Measurements from ENCODE around the gene MED15. TPM values are rescaled to one million over a fixed set of nuclear protein-coding genes. Genes with fewer than 3 reads are reported as not detected.
"Not testable (repeated sequence)": the region's sequence is repeated elsewhere in the genome, so short reads cannot be mapped to it uniquely, and the experiment has no call there.

The MED15 gene
- polyA plus RNA-seq, 1 donor = 52.4 TPM

DNA sequence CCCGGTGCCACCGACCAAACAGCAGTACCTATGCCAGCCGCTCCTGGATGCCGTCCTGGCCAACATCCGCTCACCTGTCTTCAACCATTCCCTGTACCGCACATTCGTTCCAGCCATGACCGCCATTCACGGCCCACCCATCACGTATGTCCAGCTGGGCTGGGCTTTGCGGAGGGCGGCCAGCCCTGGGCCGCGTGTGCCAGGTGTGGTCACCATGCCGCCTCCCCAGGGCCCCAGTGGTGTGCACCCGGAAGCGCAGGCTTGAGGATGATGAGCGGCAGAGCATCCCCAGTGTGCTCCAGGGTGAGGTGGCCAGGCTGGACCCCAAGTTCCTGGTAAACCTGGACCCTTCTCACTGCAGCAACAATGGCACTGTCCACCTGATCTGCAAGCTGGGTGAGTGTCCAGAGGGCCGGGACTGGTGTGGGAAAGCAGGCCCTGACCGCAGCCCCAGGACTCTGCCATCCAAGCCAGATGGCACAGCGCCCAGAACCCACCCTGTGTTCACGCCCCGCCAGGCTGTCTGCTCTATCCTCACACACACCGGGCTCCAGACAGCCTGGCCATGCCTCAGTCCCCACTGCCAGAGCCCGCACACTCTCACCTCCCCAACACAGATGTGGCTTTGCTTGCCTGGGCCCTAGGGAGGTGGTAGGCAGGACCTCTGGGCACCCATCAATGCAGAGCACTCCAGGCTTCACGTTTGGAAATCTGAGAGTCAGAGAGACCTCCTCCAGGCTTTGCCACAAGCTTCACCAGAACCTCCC lies 77.6 kb downstream of the MED15 start:
- DNase-seq = no peak

DNA sequence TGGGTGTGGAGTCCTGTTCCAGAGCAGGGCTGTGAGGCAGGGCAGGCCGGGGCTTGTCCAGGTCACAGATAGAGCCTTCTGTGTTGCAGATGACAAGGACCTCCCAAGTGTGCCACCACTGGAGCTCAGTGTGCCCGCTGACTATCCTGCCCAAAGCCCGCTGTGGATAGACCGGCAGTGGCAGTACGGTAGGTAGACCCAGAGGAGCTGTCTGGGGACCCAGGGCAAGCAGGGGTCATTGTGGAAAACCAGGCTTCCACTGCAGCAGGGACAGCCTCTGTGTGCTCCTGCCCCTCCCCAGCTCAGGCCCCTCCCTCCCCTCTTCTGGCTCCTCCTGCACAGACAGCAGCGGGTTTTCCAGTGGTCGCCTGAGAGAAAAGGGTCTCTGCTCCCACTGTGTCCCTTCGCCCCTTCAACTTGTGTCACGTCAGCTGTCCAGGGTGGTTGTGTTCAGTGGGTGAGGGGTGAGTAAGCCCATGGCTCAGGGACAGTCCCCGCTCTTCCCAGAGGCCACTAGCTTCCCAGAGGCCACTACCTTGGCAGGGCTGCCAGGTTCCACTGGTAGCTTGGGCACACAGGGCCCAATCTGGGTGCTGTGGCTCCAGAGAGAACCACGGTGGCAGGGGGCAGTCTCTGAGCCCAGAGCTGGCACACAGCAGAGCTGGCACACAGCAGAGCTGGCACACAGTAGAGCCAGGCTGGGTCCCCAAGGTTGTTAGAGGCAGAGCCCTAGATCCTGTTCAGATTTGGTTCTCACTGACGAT lies 78.4 kb downstream of the MED15 start:
- no peak for DNase-seq

DNA sequence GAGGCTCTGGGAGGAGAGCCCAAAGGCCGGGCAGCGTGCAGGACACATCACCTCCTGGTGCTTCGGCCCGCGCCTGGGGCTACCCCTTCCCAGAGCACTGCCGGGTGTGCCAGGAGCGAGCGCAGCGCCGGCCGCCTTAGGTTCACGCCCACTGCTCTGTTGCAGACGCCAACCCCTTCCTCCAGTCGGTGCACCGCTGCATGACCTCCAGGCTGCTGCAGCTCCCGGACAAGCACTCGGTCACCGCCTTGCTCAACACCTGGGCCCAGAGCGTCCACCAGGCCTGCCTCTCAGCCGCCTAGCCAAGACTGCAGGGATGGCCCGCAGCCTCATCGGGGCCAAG lies 79.0 kb downstream of the MED15 start:
- DNase-seq = no peak

DNA sequence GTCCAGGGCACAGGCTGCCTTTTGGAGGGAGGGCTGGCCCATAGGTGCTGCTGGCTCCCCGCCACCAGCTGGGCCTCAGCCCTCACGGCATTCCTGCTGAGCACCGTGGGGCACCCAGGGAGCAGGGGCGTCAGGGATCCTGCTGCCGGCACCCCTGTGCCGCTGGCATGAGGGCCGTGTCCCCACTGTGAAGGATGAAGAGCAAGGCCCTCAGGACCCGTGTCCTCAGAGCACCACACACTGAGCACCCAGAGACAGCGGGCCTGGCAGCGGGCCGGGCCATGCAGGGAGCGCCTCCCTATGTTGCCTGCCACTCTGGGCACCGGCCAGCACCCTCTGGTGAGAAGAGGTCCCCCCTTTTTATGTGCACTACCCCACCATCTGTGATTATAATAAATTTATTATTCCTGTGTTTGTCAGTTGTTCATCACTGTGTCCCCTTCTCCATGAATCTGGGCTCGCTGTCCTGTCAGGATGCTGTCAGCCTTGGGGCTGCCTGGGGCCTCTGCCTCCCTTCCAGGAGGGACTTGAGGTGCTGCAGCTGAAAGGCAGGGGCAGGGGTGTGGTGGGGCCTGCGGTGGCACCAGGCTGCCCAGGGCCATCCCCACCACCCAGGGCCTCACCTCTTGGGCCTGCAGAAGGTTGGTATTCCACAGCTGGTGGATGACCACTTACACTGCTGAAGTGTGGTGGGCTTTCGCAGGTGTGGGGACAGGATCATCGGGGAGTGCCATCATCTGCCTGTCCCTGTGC lies 80.0 kb downstream of the MED15 start:
- DNase-seq = no peak

DNA sequence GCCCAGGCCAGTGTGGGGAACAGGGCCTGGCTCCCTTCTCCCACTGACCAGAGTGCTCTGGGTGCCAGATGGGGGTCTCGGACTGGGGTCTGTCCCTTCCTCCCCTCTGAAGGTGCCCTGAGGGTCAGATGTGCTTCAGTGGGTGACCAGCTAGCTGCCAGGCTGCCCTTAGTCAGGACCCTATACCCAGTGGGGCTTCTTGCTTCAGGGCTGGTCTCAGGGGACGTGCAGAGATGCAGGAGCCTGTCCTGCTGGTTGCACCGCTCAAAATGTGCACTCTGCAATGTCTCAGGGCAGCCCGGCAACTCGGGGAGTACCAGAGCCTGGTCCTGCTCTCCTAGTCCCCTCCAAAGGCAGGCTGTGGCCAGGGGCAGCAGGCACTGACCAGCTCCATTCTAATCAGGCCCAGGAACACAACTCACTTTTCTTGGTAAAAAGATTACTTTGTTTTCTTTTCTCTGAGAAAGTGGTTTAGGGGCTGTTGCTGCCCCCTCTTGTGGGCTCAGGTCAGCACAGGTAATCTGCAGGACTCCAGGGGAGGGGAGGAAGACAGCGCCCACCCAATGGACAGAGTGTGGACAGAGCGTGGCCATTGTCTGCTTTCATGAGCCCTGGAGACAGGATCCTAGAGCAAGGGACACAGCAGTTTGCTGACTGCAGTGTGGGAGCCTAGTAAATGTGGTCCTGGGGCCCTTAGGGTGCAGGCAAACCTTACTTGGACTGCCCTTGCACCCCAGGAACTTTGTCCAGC lies 80.9 kb downstream of the MED15 start:
- DNase-seq = no peak

DNA sequence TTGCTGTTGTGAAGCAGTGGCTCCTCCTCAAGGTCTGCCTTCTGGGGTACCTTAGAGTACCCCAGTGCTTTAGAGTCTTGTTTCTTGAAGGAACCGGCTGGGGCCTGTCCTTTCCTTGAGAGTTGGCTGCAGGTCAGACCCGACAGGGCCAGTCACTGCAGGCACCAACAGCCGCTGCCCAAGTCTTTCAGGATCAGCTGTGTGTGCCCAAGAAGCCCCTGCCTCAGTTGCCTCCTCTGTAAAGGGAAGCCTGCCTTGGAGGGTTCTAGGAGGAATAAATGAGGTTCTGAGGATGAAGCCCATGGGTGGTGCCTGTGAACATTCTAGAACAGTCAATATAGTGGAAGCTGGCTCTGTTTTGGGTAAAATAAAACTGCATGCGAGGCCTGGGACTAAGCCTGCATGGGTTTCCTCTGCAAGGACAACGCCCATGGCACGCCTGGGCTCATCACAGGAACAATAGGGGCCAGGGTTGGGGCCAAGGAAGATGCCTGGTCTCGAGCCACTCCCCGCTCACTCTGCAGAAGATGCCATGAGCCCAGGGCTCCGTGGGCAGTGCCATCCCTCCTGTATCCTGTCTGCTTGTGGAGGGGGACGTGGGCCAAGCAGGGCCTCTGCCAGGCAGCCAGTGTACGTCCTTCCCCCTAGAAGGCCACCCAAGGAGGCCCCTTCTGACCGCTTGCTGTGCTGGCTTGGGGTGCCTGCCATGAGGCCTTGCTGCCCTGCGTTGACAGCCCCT lies 81.6 kb downstream of the MED15 start:
- no peak for DNase-seq

DNA sequence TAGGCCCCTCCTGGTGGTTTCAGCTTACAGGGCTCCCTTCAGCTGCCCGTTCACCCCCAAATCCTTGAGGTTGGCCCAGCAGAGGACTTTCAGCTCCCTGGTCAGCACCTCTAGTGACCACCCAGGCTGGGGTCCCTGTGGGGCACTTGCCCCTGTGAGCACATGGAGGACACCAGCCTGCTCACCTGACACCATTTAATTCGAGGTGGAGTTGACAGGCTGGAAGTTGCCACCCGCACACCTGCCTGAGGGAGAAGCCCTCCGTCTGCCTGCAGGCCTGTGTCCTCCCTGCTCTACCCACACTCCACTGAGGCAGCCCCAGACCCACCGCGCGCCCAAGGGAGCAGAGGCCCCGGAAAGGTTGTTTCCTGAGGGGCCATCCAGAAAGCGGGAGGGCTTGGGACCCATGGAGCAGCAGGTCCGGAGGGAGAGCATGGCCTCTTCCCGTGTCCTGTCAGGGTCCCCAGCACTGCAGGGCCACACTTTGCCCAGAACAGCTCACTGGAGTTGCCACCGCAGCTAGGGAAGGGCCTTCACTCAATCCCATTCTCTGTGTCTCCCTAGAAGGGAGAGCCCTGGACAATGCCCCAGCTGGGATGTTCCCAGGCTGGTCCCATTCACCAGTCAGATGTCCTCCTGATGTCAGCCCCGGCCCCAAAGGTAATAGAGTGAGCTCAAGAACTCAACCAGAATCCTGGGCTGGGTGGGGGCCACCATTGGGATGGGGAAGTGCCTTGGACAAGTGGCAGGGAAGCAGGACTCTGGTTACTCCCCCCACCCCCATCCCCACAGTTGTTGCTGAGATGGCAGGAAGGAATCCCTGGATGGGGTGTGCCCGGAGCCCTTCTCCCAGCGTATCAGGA lies 82.4 kb downstream of the MED15 start:
- no peak for DNase-seq

DNA sequence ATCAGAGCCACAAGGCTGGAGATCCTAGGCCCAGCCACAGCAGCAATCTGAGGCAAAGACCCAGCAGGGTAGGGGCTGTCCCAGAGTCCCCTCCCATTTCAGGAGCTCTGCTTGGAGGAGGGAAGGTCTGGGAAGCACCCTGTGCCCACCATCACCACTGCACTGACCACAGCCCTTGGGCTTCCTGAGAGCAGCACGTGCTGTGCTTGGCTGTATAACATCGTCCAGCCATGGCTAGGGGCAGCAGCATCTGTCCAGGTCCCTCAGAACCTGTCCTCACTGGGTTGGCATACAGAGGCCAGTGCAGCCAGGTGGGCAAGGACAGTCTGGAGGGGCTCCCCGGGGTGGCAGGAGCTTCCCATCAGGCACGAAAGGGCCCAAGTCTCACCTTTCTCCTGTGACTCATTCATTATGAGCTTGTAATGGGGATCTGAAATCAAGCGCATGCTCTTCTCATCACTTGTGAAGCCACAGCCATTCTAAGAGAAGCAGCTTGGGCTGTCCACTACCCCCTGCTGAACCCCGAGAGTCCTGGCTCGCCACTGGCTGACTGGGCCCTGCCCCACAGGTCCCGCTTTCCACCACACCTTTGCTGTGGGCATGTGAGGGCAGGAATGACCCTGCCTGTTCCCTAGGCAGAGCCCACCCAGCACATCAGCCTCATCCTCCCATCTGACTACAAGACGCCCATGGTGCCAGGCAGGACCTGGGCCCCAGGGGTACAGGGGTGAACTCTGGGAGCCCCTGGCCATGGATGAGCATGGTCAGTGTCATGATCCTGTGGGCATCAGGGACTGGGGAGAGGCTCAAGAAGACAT lies 83.3 kb downstream of the MED15 start:
- no peak for DNase-seq

DNA sequence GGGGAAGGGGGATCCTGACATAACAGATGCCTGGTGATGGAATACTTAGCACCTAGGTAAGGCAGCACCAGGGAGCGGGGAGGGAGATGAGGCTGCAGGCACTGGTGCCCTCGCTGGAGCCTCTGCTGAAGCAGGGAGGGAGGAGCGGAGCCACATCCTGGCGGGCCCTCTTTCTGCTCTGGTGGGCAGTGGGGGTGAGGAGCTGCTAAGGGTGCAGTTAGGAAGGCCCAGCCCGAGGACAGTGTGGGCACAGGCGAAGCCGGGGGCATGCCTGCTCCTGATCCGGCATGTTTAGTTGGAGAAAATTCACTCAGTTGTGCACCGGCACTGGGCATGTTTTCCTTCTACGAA lies 83.9 kb downstream of the MED15 start:
- DNase-seq = no peak

DNA sequence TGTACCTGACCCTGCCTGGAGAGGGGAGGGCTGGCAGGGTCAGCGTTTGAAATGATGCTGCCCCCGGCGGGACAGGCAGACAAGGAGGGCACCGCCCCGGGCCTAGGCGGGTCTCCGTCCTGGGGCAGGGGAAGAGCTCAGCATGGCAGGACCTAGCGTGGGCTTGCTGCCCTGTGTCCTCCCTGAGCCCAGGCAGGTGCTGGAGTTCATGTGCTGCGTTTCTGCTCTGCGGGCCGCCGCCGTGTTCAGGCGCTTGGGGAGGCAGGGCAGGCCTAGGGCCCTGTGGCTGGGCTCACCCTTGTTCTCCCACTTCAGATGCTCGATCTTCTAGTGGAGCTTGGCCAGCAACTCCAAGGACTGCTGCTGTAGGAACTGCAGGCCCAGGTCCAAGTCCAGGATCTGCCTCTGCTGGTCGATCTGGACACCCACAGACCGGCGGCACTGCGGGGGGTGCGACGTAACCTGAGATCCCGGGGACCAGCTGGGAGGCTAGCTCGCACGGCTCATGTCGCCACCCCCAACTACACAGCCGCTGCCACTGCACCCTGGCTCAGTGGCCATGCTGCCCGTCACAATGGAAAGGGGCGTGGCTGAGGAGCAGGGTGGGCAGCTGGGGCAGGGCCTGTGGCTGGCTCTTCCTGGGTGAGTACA lies 84.4 kb downstream of the MED15 start:
- no peak for DNase-seq

DNA sequence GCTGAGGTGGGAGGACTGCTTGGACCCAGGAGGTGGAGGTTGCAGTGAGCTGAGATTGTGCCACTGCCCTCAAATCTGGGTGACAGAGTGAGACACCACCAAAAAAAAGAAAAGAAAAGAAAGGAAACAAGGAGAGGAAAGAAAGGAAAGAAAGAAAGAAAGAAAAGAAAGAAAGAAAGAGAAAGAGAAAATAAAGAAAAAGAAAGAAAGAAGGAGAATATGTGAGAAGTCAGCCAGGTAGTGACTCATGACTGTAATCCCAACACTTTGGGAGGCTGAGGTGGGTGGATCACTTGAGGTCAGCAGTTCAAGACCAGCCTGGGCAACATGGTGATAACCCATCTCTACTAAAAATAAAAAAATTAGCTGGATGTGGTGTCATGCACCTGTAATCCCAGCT lies 86.6 kb downstream of the MED15 start:
- DNase-seq = not testable (repeated sequence)

DNA sequence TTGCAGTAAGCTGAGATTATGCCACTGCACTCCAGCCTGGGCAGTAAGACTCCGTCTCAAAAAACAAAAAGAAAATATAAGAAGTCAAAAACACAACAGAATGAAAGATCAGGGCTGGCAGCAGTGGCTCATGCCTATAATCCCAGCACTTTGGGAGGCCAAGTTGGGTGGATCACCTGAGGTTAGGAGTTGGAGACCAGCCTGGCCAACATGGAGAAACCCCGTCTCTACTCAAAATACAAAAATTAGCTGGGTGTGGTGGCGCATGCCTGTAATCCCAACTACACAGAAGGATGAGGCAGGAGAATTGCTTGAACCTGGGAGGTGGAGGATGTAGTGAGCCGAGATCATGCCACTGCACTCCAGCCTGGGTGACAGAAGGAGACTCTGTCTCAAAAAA lies 87.1 kb downstream of the MED15 start:
- not testable (repeated sequence) for DNase-seq

DNA sequence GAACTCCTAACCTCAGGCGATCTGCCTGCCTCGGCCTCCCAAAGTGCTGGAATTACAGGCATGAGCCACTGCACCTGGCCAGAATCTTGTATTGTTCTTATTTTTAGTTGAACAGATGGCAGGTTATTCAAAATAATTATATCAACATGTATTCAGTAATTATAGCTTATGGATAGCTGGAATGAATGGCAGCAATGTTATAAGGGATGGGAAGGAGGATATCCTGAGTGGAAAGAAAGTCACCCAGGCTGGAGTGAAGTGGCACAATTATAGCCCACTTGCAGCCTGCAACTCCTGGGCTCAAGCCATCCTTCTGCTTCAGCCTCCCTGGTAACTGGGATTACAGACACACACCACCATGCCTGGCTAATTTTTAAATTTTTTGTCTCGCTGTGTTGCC lies 88.1 kb downstream of the MED15 start:
- DNase-seq = no peak

DNA sequence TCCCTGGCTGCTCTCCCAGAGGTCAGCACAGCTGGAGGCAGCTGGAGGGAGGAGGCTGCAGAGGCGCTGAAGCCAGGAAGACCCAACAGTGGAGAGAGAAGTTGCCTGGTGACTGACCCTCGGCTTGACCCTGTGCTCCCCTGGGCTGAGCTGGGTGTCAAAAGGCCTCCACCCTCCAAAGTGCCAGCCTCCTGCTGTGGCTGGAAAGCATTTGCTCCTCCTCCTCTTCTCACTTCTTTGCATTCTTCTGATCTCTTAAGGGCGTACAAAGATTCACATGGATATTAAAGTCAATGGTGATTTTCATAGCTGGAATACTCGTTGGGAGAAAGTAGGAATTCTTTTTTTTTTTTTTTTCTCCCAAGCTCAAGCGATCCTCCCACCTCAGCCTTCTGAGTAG lies 91.7 kb downstream of the MED15 start:
- no peak for DNase-seq

DNA sequence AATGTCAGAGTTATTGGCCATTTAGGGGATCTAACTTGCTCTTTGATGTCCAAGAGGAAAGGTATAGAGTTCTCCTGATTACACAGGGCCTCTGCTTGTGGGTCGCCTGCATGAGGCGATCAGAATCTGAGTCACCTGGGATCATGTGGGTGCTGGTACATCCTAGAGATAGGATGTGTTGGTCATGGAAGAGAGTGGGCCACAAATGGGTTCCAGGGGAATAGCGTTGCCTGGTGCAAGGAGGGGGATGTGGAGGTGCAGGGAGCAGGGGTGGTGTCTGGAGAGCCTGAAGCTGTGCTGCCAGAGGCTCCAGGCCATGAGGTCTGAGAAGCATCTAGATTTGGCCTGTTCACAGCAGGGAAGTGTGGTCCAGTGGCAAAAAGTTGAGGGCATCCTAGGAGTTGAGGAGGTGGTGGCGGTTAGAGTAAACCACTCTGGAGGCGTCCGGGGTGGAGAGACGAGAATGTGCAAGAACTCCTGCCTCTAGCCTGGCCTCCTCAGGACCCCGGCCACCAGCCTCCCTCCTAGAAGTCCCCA lies 92.8 kb downstream of the MED15 start:
- no peak for DNase-seq

DNA sequence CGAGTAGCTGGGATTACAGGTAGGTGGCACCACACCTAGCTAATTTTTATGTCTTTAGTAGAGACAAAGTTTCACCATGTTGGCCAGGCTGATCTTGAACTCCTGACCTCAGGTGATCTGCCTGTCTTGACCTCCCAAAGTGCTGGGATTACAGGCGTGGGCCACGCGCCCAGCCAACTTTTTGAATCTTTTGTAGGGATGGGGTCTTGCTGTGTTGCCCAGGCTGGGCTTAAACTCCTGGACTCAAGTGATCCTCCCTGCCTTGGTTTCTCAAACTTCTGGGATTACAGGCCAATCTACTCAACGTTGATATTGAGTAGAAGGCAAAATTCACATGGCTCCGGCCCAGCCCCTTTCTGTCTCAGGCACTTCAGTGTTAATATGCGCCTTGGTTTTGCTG lies 93.9 kb downstream of the MED15 start:
- DNase-seq = no peak

DNA sequence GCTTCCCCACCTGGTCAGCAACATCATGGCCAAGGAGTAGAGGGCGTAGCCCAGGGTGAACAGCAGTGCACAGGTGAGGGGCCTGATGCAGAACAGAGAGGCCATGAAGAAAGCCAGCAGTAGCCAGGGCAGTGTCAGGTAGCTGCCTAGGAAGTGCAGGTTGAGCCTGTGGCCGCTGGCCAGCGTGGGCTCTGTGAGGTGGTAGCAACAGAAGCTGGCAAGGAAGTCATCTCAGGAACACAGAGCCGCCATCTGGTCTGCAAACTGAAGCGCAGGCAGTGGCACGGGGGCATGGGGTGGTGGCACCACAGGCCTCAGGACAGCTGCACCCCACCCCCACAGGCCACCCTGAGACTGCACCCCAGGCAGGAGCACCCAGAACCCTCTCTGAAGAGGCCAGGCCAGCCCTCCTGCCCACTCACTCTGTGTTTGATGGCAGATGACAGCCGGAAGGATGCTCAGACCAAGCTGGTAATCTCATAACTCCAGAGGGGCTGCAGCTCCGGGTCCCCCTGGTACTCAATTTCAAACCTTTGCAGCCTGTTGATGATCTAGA lies 95.3 kb downstream of the MED15 start:
- no peak for DNase-seq

DNA sequence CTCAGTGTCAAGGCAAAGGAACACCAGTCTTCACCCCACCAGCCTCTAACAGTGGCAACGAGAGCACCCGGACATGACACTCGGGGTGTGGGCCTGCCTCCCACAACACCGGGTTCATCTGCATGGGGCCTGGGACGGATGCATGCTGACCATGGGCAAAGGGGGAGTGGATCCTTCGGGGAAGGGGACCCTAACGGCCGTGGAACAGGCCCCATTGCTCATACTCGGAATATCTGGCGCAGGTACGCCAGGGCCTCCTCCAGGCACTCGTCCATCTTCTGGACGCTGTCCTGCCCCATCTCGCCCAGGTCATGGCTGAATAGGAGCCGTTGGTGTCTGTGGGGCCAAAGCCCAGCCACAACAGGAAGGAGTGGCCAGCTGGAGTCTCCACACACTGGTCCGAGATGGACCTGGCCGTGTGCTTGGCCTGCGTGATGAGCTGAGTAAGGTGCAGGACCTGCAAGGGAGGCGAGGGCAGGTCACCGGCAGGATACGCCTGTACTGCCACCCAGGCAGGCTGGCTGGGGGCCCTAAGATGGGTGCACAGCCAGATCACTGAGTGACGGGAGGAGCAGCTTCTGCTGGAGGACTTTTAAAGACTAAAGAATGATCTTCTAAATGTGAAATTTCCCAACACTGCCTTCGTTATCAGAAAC lies 96.8 kb downstream of the MED15 start:
- no peak for DNase-seq
